HG02588 (cell line): ENCODE results near the gene GJB3.
"Not testable (repeated sequence)": the region's sequence is repeated elsewhere in the genome, so short reads cannot be mapped to it uniquely, and the experiment has no call there.

Source experiments
- ATAC-seq: cut with Tn5 transposase; IDR thresholded peaks from one replicate; pipeline ENCODE4 v1.9.1; 2021; ENCODE audit warnings: mild to moderate bottlenecking, moderate library complexity; ENCODE audit not compliant: unreplicated experiment

GJB3 gene

GRCh38 chr1:34781071-34781843 lies at the start of gene GJB3:
GJB3 (plus strand) TSS chr1:34781214; CDS start chr1:34784763, 3,549 bp downstream.
- ATAC-seq = no peak

- not testable (repeated sequence) for ATAC-seq
These were observed 48.2 kb upstream of the GJB3 start for GRCh38 chr1:34732831-34733230.

- no peak for ATAC-seq
These were observed 44.3 kb upstream of the GJB3 start for GRCh38 chr1:34736692-34737091.

- not testable (repeated sequence) for ATAC-seq
These were observed 43.8 kb upstream of the GJB3 start for GRCh38 chr1:34737236-34737635.

GRCh38 chr1:34739613-34740012 lies 41.4 kb upstream of the GJB3 start:
- no peak for ATAC-seq

GRCh38 chr1:34740161-34740868 lies 40.7 kb upstream of the GJB3 start:
- ATAC-seq = no peak

- ATAC-seq = peak; percentile 78
These were observed 38.2 kb upstream of the GJB3 start for GRCh38 chr1:34742667-34743270.

- no peak for ATAC-seq
These were observed 37.2 kb upstream of the GJB3 start for GRCh38 chr1:34743775-34744174.

GRCh38 chr1:34744851-34745250 lies 36.2 kb upstream of the GJB3 start:
- ATAC-seq = no peak

GRCh38 chr1:34745666-34746065 lies 35.3 kb upstream of the GJB3 start:
- no peak for ATAC-seq

GRCh38 chr1:34746101-34746500 lies 34.9 kb upstream of the GJB3 start:
- no peak for ATAC-seq

- no peak for ATAC-seq
These were observed 34.0 kb upstream of the GJB3 start for GRCh38 chr1:34746785-34747637.

- ATAC-seq = no peak
These were observed 33.4 kb upstream of the GJB3 start for GRCh38 chr1:34747638-34747941.

GRCh38 chr1:34749992-34750391 lies 31.0 kb upstream of the GJB3 start:
- no peak for ATAC-seq

- no peak for ATAC-seq
These were observed 30.4 kb upstream of the GJB3 start for GRCh38 chr1:34750610-34751009.

GRCh38 chr1:34753163-34753562 lies 27.9 kb upstream of the GJB3 start:
- no peak for ATAC-seq

- ATAC-seq = no peak
These were observed 25.9 kb upstream of the GJB3 start, which contains the start of gene GJB5 for GRCh38 chr1:34754964-34755637. GJB5 (plus strand) TSS chr1:34755047; CDS start chr1:34757331, 2,284 bp downstream.

- no peak for ATAC-seq
These were observed 25.1 kb upstream of the GJB3 start for GRCh38 chr1:34755961-34756360.

- no peak for ATAC-seq
These were observed 23.6 kb upstream of the GJB3 start for GRCh38 chr1:34757386-34757785.

- ATAC-seq = no peak
These were observed 22.3 kb upstream of the GJB3 start for GRCh38 chr1:34758751-34759150.
